GM13977 (cell line): Measurements from ENCODE around the gene PARD3.

Source experiments
- DNase-seq: peaks from one replicate; pipeline ENCODE4 v3.0.0; 2012; ENCODE audit warnings: low spot score
- CTCF ChIP-seq: IDR thresholded peaks from 2 replicates; pipeline ENCODE4 v1.5.1; 2012; ENCODE audit warnings: mild to moderate bottlenecking, control low read depth; ENCODE audit not compliant: insufficient read depth; ENCODE audit errors: extremely low read depth, missing control alignments
- in situ Hi-C: fragments of 300-500 bp; cut with MboI; formaldehyde crosslinking; loops from one replicate; pipeline ENCODE4 v1.12.0; 2022; ENCODE audit warnings: low sequenced_read_pairs, low pct_unique_long_range_greater_than_20kb, mixed read lengths, inconsistent platforms; ENCODE audit not compliant: unreplicated experiment

The PARD3 gene

DNA sequence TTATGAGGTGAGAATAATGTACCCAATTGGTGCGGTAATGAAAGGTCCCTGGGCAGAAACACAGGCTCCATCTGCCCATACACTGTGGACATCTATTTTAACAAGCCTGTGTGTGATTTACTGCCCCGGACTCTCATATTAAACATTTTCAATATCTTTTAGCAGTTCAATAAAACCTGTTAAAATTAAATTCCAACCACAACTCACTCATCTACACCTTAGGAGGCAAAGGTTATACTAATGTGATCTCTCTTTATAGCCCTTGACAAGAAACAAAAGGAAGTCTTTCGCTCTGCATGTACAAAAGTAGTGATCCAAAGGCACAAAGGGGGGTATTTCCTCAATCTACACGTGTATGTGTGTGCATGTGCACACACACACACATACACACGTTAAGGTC, 186.0 kb downstream of the PARD3 start:
- in situ Hi-C loops: loop anchor here (25.0 kb wide), 1 partner anchor 117 kb away; no protein-coding TSS in a partner anchor
- TF ChIP-seq CTCF: no peak
- no peak for DNase-seq

GRCh38 chr10:34628174-34628796, 186.8 kb downstream of the PARD3 start:
- in situ Hi-C loops: loop anchor here (25.0 kb wide), 1 partner anchor 116 kb away; no protein-coding TSS in a partner anchor
- no peak for DNase-seq
- TF ChIP-seq CTCF: no peak

- DNase-seq: no peak
- TF ChIP-seq CTCF: no peak
- in situ Hi-C loops: loop anchor here (25.0 kb wide), 1 partner anchor 115 kb away; no protein-coding TSS in a partner anchor
Observed at GRCh38 chr10:34627741-34628140, 187.4 kb downstream of the PARD3 start.

DNA sequence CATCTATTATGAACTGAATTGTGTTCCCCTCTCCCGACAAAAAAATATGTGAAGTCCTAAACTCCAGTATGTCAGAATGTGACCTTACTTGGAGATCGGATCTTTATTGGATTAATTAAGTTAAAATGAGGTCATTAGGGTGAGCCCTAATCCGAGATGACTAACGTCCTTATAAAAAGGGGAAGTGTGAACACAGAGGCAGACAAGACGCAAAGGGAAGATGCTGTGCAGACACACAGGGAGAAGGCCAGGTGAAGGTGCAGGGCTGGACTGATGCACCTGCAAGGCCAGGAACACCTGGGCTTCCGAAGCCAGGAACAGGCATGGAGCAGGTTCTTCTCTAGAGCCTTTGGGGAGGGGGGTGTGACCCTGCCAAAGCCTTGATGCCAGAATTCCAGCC, 187.8 kb downstream of the PARD3 start:
- peak; percentile 23 for DNase-seq
- TF ChIP-seq CTCF: no peak
- in situ Hi-C loops: loop anchor here (25.0 kb wide), 1 partner anchor 115 kb away; no protein-coding TSS in a partner anchor

GRCh38 chr10:34626158-34626880, 188.8 kb downstream of the PARD3 start:
- in situ Hi-C loops: loop anchor here (25.0 kb wide), 1 partner anchor 114 kb away; no protein-coding TSS in a partner anchor
- no peak for TF ChIP-seq CTCF

GRCh38 chr10:34624323-34625153, 190.6 kb downstream of the PARD3 start:
- TF ChIP-seq CTCF: no peak
- no peak for DNase-seq
- in situ Hi-C loops: loop anchor here (25.0 kb wide), 1 partner anchor 112 kb away; no protein-coding TSS in a partner anchor

More at GRCh38 chr10:34626158-34626880, 188.8 kb downstream of the PARD3 start:
- DNase-seq: no peak
